Esophagus muscularis mucosa (tissue), 4 donors: Measurements from ENCODE around the gene WWC1. TPM values are rescaled to one million over a fixed set of nuclear protein-coding genes. Genes with fewer than 3 reads are reported as not detected.
"Not testable (repeated sequence)": the region's sequence is repeated elsewhere in the genome, so short reads cannot be mapped to it uniquely, and the experiment has no call there.

Experiments
- DNase-seq: peaks from one replicate; pipeline ENCODE4 v3.0.0-alpha.2; 2017; ENCODE audit errors: extremely low spot score
- H3K27ac ChIP-seq, 4 donors: fragments of 200-600 bp; sonication (generic); replicated peaks in 1 of 4; 1 replicate in 3 of 4; 2 replicates in 1 of 4; pipeline ENCODE4 v1.5.1; 2016 to 2019; ENCODE audit warnings: mild to moderate bottlenecking in 1 of 4
- H3K27me3 ChIP-seq, 4 donors: fragments of 200-600 bp; sonication (generic); one replicate each; pipeline versions ENCODE4 v1.5.1 to v1.6.0; 2016 to 2019
- H3K36me3 ChIP-seq, 4 donors: fragments of 200-600 bp; sonication (generic); one replicate each; pipeline ENCODE4 v1.5.1; 2016 to 2019
- H3K4me1 ChIP-seq, 4 donors: fragments of 200-600 bp; sonication (generic); one replicate each; pipeline ENCODE4 v1.5.1; 2016 to 2019
- H3K4me3 ChIP-seq, 4 donors: fragments of 200-600 bp; sonication (generic); 1 replicate in 2 of 4; 2 replicates in 2 of 4; pipeline ENCODE4 v1.5.1; 2016 to 2019; ENCODE audit warnings: mild to moderate bottlenecking in 4 of 4, moderate library complexity in 1 of 4
- H3K9me3 ChIP-seq, 4 donors: fragments of 200-600 bp; sonication (generic); 1 replicate in 3 of 4; 2 replicates in 1 of 4; pipeline ENCODE4 v1.5.1; 2016 to 2019
- EP300 ChIP-seq: sonication (generic); formaldehyde crosslinking; IDR thresholded peaks from one replicate; pipeline ENCODE4 v1.6.1; 2017; ENCODE audit warnings: antibody characterized with exemption
- POLR2A ChIP-seq: fragments of 450-650 bp; IDR thresholded peaks from one replicate; pipeline ENCODE4 v1.6.1; 2017; ENCODE audit warnings: antibody characterized with exemption, moderate library complexity, mild to moderate bottlenecking, low read depth
- POLR2AphosphoS5 ChIP-seq, 2 donors: sonication (generic); formaldehyde crosslinking; IDR thresholded peaks; one replicate each; pipeline ENCODE4 v1.6.1; 2017; ENCODE audit warnings: antibody characterized with exemption in 2 of 2
- WGBS: methylation state at CpG from one replicate; pipeline ENCODE4 v1.1.5; 2018; 5-methylcytosine and 5-hydroxymethylcytosine counted together
- intact Hi-C: fragments of 100-400 bp; cut with DNase I; formaldehyde crosslinking; loops from one replicate; pipeline ENCODE4 v1.15.1; 2023
- total RNA-seq, 4 donors: library from RNA; depleted of rRNA; stranded (reverse); fragments of >200 nt; gene quantifications; one replicate each; pipeline versions ENCODE4 v1.1.0 to v1.2.1, GENCODE V29; 2016
- TF ChIP-seq, protein P1 (sequence below), 3 experiments: fragments of 200-600 bp in 2 of 3; fragments of 450-650 bp in 1 of 3; sonication (generic) in 2 of 3; IDR thresholded peaks; one replicate each; pipeline ENCODE4 v1.5.1; 2017 to 2019; ENCODE audit warnings: antibody characterized with exemption in 3 of 3, mild to moderate bottlenecking in 2 of 3, moderate library complexity in 1 of 3

The WWC1 gene
- total RNA-seq, 4 donors from 2014 or later, result 2.1 to 6.2 (median 3.2) TPM

DNA sequence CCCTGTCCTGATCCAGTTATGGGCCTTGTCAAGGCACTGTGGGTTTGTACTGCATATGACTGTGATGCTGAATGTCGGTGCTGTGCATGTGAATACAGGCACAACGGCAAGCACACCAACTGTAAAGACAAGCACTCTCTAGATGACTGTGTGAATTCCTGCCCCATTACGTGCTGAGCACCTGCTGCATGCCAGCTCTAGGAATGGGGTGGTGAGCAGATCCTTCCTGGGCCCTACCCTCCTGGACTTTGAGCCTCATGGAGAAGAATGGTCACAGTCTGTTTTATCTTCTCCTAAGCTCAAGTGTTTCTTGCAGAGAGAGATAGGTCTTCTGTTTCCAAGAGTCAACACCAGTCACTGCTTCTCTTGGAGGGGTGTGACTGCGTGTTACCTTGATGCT, 138.9 kb downstream of the WWC1 start:
- WGBS, result 89% methylated on average over 4 of the region's 4 CpGs
- TF ChIP-seq POLR2A, result no peak
- TF ChIP-seq EP300, result no peak
- TF ChIP-seq POLR2AphosphoS5 (IDR thresholded peaks at IDR 0.05), result no peak
- TF ChIP-seq, protein P1, sequence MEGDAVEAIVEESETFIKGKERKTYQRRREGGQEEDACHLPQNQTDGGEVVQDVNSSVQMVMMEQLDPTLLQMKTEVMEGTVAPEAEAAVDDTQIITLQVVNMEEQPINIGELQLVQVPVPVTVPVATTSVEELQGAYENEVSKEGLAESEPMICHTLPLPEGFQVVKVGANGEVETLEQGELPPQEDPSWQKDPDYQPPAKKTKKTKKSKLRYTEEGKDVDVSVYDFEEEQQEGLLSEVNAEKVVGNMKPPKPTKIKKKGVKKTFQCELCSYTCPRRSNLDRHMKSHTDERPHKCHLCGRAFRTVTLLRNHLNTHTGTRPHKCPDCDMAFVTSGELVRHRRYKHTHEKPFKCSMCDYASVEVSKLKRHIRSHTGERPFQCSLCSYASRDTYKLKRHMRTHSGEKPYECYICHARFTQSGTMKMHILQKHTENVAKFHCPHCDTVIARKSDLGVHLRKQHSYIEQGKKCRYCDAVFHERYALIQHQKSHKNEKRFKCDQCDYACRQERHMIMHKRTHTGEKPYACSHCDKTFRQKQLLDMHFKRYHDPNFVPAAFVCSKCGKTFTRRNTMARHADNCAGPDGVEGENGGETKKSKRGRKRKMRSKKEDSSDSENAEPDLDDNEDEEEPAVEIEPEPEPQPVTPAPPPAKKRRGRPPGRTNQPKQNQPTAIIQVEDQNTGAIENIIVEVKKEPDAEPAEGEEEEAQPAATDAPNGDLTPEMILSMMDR (IDR thresholded peaks at IDR 0.05), result no peak
- Histone ChIP-seq H3K4me3 (no peak overlapping the region), H3K27me3 (no peaks in the 10 kb centered on the region), H3K4me1 (no peaks in the 10 kb centered on the region), H3K36me3 (no peaks in the 10 kb centered on the region), H3K9me3 (no peaks in the 10 kb centered on the region), H3K27ac (no peak overlapping the region)
- DNase-seq, result no peak
- intact Hi-C loops, result no loop called here

DNA sequence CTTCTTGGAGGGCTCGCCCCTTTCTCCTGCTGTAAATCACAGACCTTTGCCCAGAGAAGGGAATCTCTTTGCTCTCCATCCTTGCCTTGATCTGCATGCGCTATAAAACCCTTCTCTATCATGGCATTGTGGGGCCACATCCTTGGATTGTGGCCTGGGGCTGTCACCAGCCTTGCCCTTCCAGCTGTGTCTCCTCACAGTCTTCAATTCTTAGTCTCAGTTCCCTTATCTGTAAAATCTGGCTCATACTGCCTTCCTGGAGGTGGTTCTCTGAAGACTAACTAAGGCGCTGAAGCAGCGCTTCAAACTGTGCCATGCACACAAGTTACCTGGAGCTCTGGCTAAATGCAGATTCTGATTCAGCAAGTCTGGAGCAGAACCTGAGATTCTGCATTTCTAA, 141.5 kb downstream of the WWC1 start:
- Histone ChIP-seq H3K9me3 (no peaks in the 10 kb centered on the region), H3K27ac (no peak overlapping the region), H3K4me3 (no peak overlapping the region), H3K27me3 (no peaks in the 10 kb centered on the region), H3K36me3 (no peaks in the 10 kb centered on the region), H3K4me1 (no peaks in the 10 kb centered on the region)
- intact Hi-C loops, result no loop called here
- WGBS, result 91% methylated on average over 4 of the region's 4 CpGs
- TF ChIP-seq, protein P1 (IDR thresholded peaks at IDR 0.05), result no peak
- TF ChIP-seq POLR2AphosphoS5 (IDR thresholded peaks at IDR 0.05) (no peak), POLR2A (no peak), EP300 (no peak)
- no peak for DNase-seq

DNA sequence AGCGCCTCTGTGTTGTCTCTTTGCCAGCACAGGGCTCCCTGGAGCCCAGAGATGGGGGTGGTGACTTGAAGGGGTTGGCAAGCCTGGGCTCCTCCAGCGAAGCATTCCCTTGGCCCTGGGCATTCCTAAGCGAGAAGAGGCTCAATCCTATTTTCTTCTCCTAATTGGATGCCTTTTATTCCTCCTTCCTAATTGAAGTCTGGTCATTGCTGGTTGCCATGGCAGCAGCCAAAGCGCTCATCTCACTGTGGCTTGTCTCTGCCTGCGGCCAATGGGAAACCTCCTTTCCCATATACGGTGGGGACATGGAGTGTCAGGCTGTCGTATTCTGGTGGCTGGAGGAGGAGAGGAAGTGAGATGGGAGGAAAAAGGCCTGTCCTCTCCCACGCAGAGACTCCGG, 142.6 kb downstream of the WWC1 start:
- H3K27me3 ChIP-seq, result no peaks in the 10 kb centered on the region
- 63% methylated on average over 9 of the region's 9 CpGs for WGBS

DNA sequence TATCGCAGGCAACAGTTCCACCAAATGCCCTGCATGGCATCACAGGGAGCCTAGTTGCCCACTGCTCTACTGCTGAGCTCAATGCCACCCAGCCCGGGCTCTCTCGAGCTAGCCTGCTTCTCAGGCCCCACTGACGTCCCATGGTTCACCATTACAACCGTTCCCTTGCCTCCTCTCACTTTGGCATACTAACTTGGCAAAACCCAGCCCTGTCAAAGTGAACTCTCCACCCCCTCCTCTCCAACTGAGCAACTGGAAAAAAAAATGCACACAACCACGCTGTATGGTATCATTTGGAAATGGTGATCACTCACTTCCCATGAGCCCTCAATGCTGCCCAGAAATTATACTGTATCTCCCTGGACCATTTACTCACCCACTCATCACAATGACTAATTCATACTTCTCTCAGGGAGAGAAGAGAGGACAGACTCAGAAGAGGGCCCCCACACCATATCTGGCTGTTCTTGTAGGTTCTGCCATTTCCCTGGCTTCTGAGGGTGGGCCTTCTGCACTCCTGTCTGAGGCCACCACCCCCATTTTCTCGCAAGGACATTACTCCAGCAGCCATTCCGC, 143.4 kb downstream of the WWC1 start:
- Histone ChIP-seq H3K27me3 (no peaks in the 10 kb centered on the region), H3K36me3 (no peaks in the 10 kb centered on the region), H3K27ac (no peak overlapping the region), H3K9me3 (no peaks in the 10 kb centered on the region), H3K4me1 (no peaks in the 10 kb centered on the region), H3K4me3 (no peak overlapping the region)
- DNase-seq, result no peak
- WGBS, result 72% methylated on average over 8 of the region's 8 CpGs
- TF ChIP-seq, protein P1 (IDR thresholded peaks at IDR 0.05), result no peak
- TF ChIP-seq POLR2AphosphoS5 (IDR thresholded peaks at IDR 0.05) (no peak), POLR2A (no peak), EP300 (no peak)
- intact Hi-C loops, result no loop called here

More for the DNA sequence above, 142.6 kb downstream of the WWC1 start:
- intact Hi-C loops, result no loop called here
- no peak for DNase-seq
- Histone ChIP-seq H3K9me3 (no peaks in the 10 kb centered on the region), H3K36me3 (no peaks in the 10 kb centered on the region), H3K4me1 (no peaks in the 10 kb centered on the region), H3K27ac (no peak overlapping the region), H3K4me3 (no peak overlapping the region)
- TF ChIP-seq, protein P1 (IDR thresholded peaks at IDR 0.05), result no peak
- TF ChIP-seq POLR2A (no peak), POLR2AphosphoS5 (IDR thresholded peaks at IDR 0.05) (no peak), EP300 (no peak)

DNA sequence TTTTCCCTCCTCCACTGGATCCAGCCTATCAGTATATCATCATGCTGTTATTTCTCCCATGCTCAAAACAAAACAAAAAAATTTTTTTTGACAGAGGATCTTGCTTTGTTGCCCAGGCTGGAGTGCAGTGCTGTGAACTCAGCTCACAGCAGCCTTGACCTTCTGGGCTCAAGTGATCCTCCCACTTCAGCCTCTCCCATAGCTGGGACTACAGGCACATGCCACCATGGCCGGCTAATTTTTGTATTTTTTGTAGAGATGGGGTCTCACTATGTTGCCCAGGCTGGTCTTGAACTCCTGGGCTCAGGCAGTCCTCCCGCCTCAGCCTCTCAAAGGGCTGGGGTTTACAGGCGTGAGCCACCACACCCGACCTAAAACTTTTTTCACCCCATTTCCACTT, 143.9 kb downstream of the WWC1 start:
- intact Hi-C loops, H3K36me3 ChIP-seq, H3K9me3 ChIP-seq, H3K27me3 ChIP-seq, H3K4me1 ChIP-seq, DNase-seq, H3K27ac ChIP-seq, H3K4me3 ChIP-seq: not testable (repeated sequence)
- WGBS, result 96% methylated on average over 4 of the region's 4 CpGs
